HL-60 (cell line): ENCODE data around the gene BCL11A.

Experiments
- CTCF ChIP-seq: IDR thresholded peaks from one replicate; pipeline ENCODE4 v1.5.1; 2011; ENCODE audit warnings: low read length, control low read depth, inconsistent platforms; ENCODE audit not compliant: insufficient read depth
- GABPA ChIP-seq: IDR thresholded peaks from 2 replicates; pipeline ENCODE4 v1.6.1; 2012; ENCODE audit warnings: low read depth
- TF ChIP-seq, protein P1 (sequence below): IDR thresholded peaks from 2 replicates; pipeline ENCODE4 v1.6.1; 2012; ENCODE audit warnings: low read depth; ENCODE audit not compliant: insufficient replicate concordance

- no peak for TF ChIP-seq CTCF
- no peak for TF ChIP-seq GABPA
- TF ChIP-seq, protein P1, sequence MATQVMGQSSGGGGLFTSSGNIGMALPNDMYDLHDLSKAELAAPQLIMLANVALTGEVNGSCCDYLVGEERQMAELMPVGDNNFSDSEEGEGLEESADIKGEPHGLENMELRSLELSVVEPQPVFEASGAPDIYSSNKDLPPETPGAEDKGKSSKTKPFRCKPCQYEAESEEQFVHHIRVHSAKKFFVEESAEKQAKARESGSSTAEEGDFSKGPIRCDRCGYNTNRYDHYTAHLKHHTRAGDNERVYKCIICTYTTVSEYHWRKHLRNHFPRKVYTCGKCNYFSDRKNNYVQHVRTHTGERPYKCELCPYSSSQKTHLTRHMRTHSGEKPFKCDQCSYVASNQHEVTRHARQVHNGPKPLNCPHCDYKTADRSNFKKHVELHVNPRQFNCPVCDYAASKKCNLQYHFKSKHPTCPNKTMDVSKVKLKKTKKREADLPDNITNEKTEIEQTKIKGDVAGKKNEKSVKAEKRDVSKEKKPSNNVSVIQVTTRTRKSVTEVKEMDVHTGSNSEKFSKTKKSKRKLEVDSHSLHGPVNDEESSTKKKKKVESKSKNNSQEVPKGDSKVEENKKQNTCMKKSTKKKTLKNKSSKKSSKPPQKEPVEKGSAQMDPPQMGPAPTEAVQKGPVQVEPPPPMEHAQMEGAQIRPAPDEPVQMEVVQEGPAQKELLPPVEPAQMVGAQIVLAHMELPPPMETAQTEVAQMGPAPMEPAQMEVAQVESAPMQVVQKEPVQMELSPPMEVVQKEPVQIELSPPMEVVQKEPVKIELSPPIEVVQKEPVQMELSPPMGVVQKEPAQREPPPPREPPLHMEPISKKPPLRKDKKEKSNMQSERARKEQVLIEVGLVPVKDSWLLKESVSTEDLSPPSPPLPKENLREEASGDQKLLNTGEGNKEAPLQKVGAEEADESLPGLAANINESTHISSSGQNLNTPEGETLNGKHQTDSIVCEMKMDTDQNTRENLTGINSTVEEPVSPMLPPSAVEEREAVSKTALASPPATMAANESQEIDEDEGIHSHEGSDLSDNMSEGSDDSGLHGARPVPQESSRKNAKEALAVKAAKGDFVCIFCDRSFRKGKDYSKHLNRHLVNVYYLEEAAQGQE: no peak
Measured at GRCh38 chr2:60557486-60557864, 4.0 kb upstream of the BCL11A start.
